Islet of Langerhans (tissue), 1 donor: Measurements from ENCODE around the gene TECPR2.
"Not testable (repeated sequence)": the region's sequence is repeated elsewhere in the genome, so short reads cannot be mapped to it uniquely, and the experiment has no call there.

Experiments
- FAIRE-seq: peaks from one replicate; lab custom pipeline; 2011; peaks lifted over from hg19 to GRCh38; lab: Jason Lieb, UNC

Gene TECPR2

GRCh38 chr14:102510616-102511520 lies 148.1 kb downstream of the TECPR2 start:
- no peak for FAIRE-seq

- FAIRE-seq = no peak
These were observed 148.8 kb downstream of the TECPR2 start for GRCh38 chr14:102511538-102511937.

- no peak for FAIRE-seq
These were observed 150.1 kb downstream of the TECPR2 start for GRCh38 chr14:102512793-102513300.

GRCh38 chr14:102513899-102514772 lies 151.4 kb downstream of the TECPR2 start:
- no peak for FAIRE-seq

GRCh38 chr14:102514987-102515733 lies 152.4 kb downstream of the TECPR2 start:
- FAIRE-seq = no peak

- FAIRE-seq = no peak
These were observed 154.0 kb downstream of the TECPR2 start for GRCh38 chr14:102516531-102517391.

GRCh38 chr14:102517392-102518062 lies 154.8 kb downstream of the TECPR2 start:
- FAIRE-seq = no peak

GRCh38 chr14:102518063-102518648 lies 155.4 kb downstream of the TECPR2 start:
- FAIRE-seq = no peak

- not testable (repeated sequence) for FAIRE-seq
These were observed 157.0 kb downstream of the TECPR2 start for GRCh38 chr14:102519709-102520108.

GRCh38 chr14:102523200-102523568 lies 160.4 kb downstream of the TECPR2 start:
- no peak for FAIRE-seq

- FAIRE-seq = no peak
These were observed 161.1 kb downstream of the TECPR2 start for GRCh38 chr14:102523569-102524450.

- peak; percentile 60 for FAIRE-seq
These were observed 161.9 kb downstream of the TECPR2 start for GRCh38 chr14:102524451-102525218.

GRCh38 chr14:102525219-102525928 lies 162.6 kb downstream of the TECPR2 start:
- no peak for FAIRE-seq

- FAIRE-seq = no peak
These were observed 163.3 kb downstream of the TECPR2 start for GRCh38 chr14:102525929-102526497.

- no peak for FAIRE-seq
These were observed 165.9 kb downstream of the TECPR2 start for GRCh38 chr14:102528431-102529170.

GRCh38 chr14:102530828-102531478 lies 168.2 kb downstream of the TECPR2 start:
- no peak for FAIRE-seq
